ENCODE results near the gene SETD5. TPM values are rescaled to one million over a fixed set of nuclear protein-coding genes. Genes with fewer than 3 reads are reported as not detected.
A peak's percentile ranks its signal among the peaks of the same experiment; 100 is the strongest.

SETD5 gene
- total RNA-seq, 1 donor from 2014 or later: 233 TPM

- peak overlapping the region; percentile 93 for H3K27ac Mint-ChIP-seq
- no peaks in the 10 kb centered on the region for H3K36me3 Mint-ChIP-seq (ENCODE audit: insufficient read depth)
- no peak for DNase-seq (ENCODE audit: low spot score, unreplicated experiment)
- TF ChIP-seq CTCF (IDR thresholded peaks at IDR 0.05; ENCODE audit: unreplicated experiment): no peak
- peak overlapping the region; percentile 64 for H3K4me3 Mint-ChIP-seq (ENCODE audit: low read depth)
- H3K4me1 Mint-ChIP-seq (ENCODE audit: low read depth): peaks cover 59% of the 10 kb centered on the region
- no peaks in the 10 kb centered on the region for H3K9me3 Mint-ChIP-seq (ENCODE audit: low read depth)
- no peaks in the 10 kb centered on the region for H3K27me3 Mint-ChIP-seq
Observed at GRCh38 chr3:9401986-9402385, 4.6 kb downstream of the SETD5 start.

- Mint-ChIP-seq H3K27ac (peak overlapping the region; percentile 93), H3K27me3 (no peaks in the 10 kb centered on the region), H3K36me3 (ENCODE audit: insufficient read depth) (peaks cover 2% of the 10 kb centered on the region), H3K4me3 (ENCODE audit: low read depth) (peak overlapping the region; percentile 64), H3K4me1 (ENCODE audit: low read depth) (peaks cover 59% of the 10 kb centered on the region), H3K9me3 (ENCODE audit: low read depth) (no peaks in the 10 kb centered on the region)
- no peak for TF ChIP-seq CTCF (IDR thresholded peaks at IDR 0.05; ENCODE audit: unreplicated experiment)
- DNase-seq (ENCODE audit: low spot score, unreplicated experiment): peak; percentile 44
Observed at GRCh38 chr3:9402410-9403228, 5.2 kb downstream of the SETD5 start.

- Mint-ChIP-seq H3K27ac (peak overlapping the region; percentile 93), H3K9me3 (ENCODE audit: low read depth) (no peaks in the 10 kb centered on the region), H3K27me3 (no peaks in the 10 kb centered on the region), H3K4me3 (ENCODE audit: low read depth) (peak overlapping the region; percentile 64), H3K4me1 (ENCODE audit: low read depth) (peaks cover 61% of the 10 kb centered on the region), H3K36me3 (ENCODE audit: insufficient read depth) (peaks cover 4% of the 10 kb centered on the region)
- no peak for TF ChIP-seq CTCF (IDR thresholded peaks at IDR 0.05; ENCODE audit: unreplicated experiment)
- DNase-seq (ENCODE audit: low spot score, unreplicated experiment): no peak
Observed at GRCh38 chr3:9403463-9403862, 6.0 kb downstream of the SETD5 start.

- H3K27ac Mint-ChIP-seq: peak overlapping the region; percentile 94
- H3K9me3 Mint-ChIP-seq (ENCODE audit: low read depth): peaks cover 6% of the 10 kb centered on the region
- H3K27me3 Mint-ChIP-seq: no peaks in the 10 kb centered on the region
- peak overlapping the region; percentile 47 for H3K4me3 Mint-ChIP-seq (ENCODE audit: low read depth)
- no peak for DNase-seq (ENCODE audit: low spot score, unreplicated experiment)
- H3K36me3 Mint-ChIP-seq (ENCODE audit: insufficient read depth): peaks cover 13% of the 10 kb centered on the region
- H3K4me1 Mint-ChIP-seq (ENCODE audit: low read depth): peaks cover 55% of the 10 kb centered on the region
- TF ChIP-seq CTCF (IDR thresholded peaks at IDR 0.05; ENCODE audit: unreplicated experiment): peak; percentile 23
Observed at GRCh38 chr3:9404680-9405079, 7.3 kb downstream of the SETD5 start.

GRCh38 chr3:9405756-9406155 lies 8.3 kb downstream of the SETD5 start:
- peaks cover 45% of the 10 kb centered on the region for H3K4me1 Mint-ChIP-seq (ENCODE audit: low read depth)
- TF ChIP-seq CTCF (IDR thresholded peaks at IDR 0.05; ENCODE audit: unreplicated experiment): no peak
- peaks cover 18% of the 10 kb centered on the region for H3K36me3 Mint-ChIP-seq (ENCODE audit: insufficient read depth)
- H3K4me3 Mint-ChIP-seq (ENCODE audit: low read depth): peak overlapping the region; percentile 19
- H3K27ac Mint-ChIP-seq: peak overlapping the region; percentile 86
- no peak for DNase-seq (ENCODE audit: low spot score, unreplicated experiment)
- H3K27me3 Mint-ChIP-seq: no peaks in the 10 kb centered on the region
- H3K9me3 Mint-ChIP-seq (ENCODE audit: low read depth): peaks cover 10% of the 10 kb centered on the region

Data from progenitor cell of endocrine pancreas (in vitro differentiated cells).